Keratinocyte (primary cell): ENCODE data around the gene ITGB8. TPM values are rescaled to one million over a fixed set of nuclear protein-coding genes. Genes with fewer than 3 reads are reported as not detected.

ENCODE experiments used
- DNase-seq: peaks from one replicate; pipeline ENCODE4 v3.0.0-alpha.2; 2011; ENCODE audit warnings: low read depth, missing footprints, low spot score
- FAIRE-seq: peaks from 2 replicates; lab custom pipeline; 2011; peaks lifted over from hg19 to GRCh38; lab: Jason Lieb, UNC
- H2AFZ ChIP-seq: 2 replicates; pipeline ENCODE4 v1.6.0; 2012; ENCODE audit warnings: low read length, control low read depth, inconsistent platforms; ENCODE audit not compliant: control insufficient read depth
- H3K27ac ChIP-seq: 2 replicates; pipeline ENCODE4 v1.5.1; 2011; ENCODE audit warnings: low read length; ENCODE audit not compliant: control insufficient read depth, insufficient read depth
- H3K27me3 ChIP-seq: 3 replicates; pipeline ENCODE4 v1.6.0; 2011; ENCODE audit warnings: low read length; ENCODE audit not compliant: control insufficient read depth, insufficient read depth; ENCODE audit errors: extremely low read depth
- H3K36me3 ChIP-seq, 2 experiments: 2 replicates in 1 of 2; 3 replicates in 1 of 2; pipeline ENCODE4 v1.5.1; 2011; ENCODE audit warnings: low read length in 2 of 2, mild to moderate bottlenecking in 1 of 2; ENCODE audit not compliant: control insufficient read depth in 2 of 2, insufficient read depth in 2 of 2; ENCODE audit errors: extremely low read depth in 1 of 2
- H3K4me1 ChIP-seq: 3 replicates; pipeline ENCODE4 v1.5.1; 2011; ENCODE audit warnings: low read length; ENCODE audit not compliant: control insufficient read depth, insufficient read depth; ENCODE audit errors: extremely low read depth
- H3K4me2 ChIP-seq: 3 replicates; pipeline ENCODE4 v1.6.0; 2011; ENCODE audit warnings: low read depth, low read length; ENCODE audit not compliant: control insufficient read depth, insufficient read depth; ENCODE audit errors: extremely low read depth
- H3K4me3 ChIP-seq, 3 experiments: fragments of 200-600 bp in 1 of 3; sonication (generic) in 1 of 3; 2 replicates in 2 of 3; 3 replicates in 1 of 3; pipeline ENCODE4 v1.5.1; 2011 to 2016; ENCODE audit warnings: low read length in 3 of 3, mild to moderate bottlenecking in 3 of 3, control low read depth in 2 of 3, inconsistent platforms in 1 of 3, low read depth in 1 of 3, mixed read lengths in 1 of 3, mixed run types in 1 of 3, moderate library complexity in 1 of 3; ENCODE audit not compliant: control insufficient read depth in 2 of 3, insufficient read depth in 2 of 3; ENCODE audit errors: extremely low read depth in 1 of 3
- H3K79me2 ChIP-seq: 2 replicates; pipeline ENCODE4 v1.6.0; 2012; ENCODE audit warnings: low read length; ENCODE audit not compliant: control insufficient read depth, insufficient read depth
- H3K9ac ChIP-seq: 3 replicates; pipeline ENCODE4 v1.6.0; 2011; ENCODE audit warnings: low read length; ENCODE audit not compliant: control insufficient read depth, insufficient read depth; ENCODE audit errors: extremely low read depth
- H3K9me1 ChIP-seq: 3 replicates; pipeline ENCODE4 v1.6.0; 2011; ENCODE audit warnings: low read length; ENCODE audit not compliant: control insufficient read depth, insufficient read depth; ENCODE audit errors: extremely low read depth
- H3K9me3 ChIP-seq: 2 replicates; pipeline ENCODE4 v1.5.1; 2012; ENCODE audit warnings: low read depth, low read length; ENCODE audit not compliant: control insufficient read depth
- H4K20me1 ChIP-seq: 3 replicates; pipeline ENCODE4 v1.6.0; 2011; ENCODE audit warnings: low read length; ENCODE audit not compliant: control insufficient read depth, insufficient read depth; ENCODE audit errors: extremely low read depth
- EZH2 ChIP-seq: IDR thresholded peaks from one replicate; pipeline ENCODE4 v1.6.1; 2012; ENCODE audit warnings: inconsistent platforms, mild to moderate bottlenecking, low read length, moderate library complexity
- dilution Hi-C: fragments of 300-500 bp; cut with MboI; formaldehyde crosslinking; loops from one replicate; pipeline ENCODE4 v1.7.0; 2020; ENCODE audit warnings: low sequenced_read_pairs; ENCODE audit not compliant: extremely low pct_ligation_motif_present
- polyA plus RNA-seq, 5 experiments: library from polyadenylated mRNA; depleted of rRNA in 3 of 5; stranded (reverse) in 3 of 5; stranded (forward) in 1 of 5; unstranded in 1 of 5; fragments of >200 nt; gene quantifications; 1 replicate in 1 of 5; 2 replicates in 3 of 5; 3 replicates in 1 of 5; pipeline versions ENCODE4 v1.2.1 to v1.2.3, GENCODE V29; 2011 to 2012; ENCODE audit warnings: missing spikeins in 2 of 5, low read depth in 1 of 5, low replicate concordance in 1 of 5
- TF ChIP-seq, protein P1 (sequence below), 3 experiments: IDR thresholded peaks in 1 of 3; conservative IDR thresholded peaks in 1 of 3; optimal IDR thresholded peaks in 1 of 3; 2 replicates in 2 of 3; 3 replicates in 1 of 3; pipeline versions ENCODE3 to v1.5.1; 2011; ENCODE audit warnings: low read length in 3 of 3, mild to moderate bottlenecking in 3 of 3, moderate library complexity in 2 of 3, control low read depth in 1 of 3, inconsistent platforms in 1 of 3; ENCODE audit not compliant: insufficient read depth in 2 of 3; ENCODE audit errors: extremely low read depth in 1 of 3

Gene ITGB8
- polyA plus RNA-seq, 1 donor (not counting 4 experiments of a cell fraction or from before 2014, with no cell fraction given): 10.9 TPM

DNA sequence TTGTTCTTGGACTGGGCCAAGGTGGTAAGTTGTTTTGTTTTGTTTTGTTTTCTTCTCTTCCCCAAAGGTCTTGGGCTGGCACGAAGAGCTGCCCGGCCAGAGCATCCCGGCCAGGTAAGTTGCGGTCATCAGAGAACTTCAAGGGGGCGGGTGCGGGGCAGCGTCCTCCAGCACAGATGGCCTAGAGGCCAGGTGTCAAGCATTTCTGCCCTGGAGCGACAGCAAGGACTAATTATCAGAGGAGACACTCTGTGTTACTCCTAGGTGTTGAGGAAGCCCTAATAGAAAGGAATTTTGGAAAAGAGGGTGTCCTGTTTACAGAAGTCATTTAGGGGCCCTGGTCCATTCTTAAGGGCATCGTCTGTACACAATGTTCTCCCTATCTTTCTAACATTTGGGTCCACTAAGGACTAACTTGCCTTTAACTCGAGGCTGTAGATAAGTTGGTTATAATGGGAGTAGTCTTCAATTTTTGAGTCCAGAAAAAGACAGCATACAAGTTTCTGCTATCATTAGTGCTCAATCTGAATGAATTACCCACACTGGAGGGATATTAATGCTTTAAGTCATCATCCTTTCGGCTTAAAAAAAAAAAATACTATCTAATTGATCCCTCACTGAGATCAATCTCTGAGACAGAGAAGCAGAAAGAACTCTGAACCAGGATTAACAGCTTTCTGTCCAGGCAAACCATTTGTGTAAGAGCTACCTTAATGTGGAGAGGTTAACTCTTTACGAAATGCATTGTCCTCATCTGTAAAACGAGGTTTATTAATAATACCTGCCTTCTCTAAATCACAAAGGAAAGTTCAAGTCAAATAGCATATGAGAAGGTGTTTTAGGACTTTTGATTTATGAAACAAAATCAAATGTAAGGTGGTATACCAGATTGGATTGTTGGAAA lies 1.5 kb downstream of the ITGB8 start:
- Histone ChIP-seq H3K27me3 (no peaks in the 10 kb centered on the region), H3K27ac (peak overlapping the region; percentile 98), H3K36me3 (peaks cover 0 to 2% of the 10 kb centered on the region in 2 experiments), H4K20me1 (no peaks in the 10 kb centered on the region), H3K4me2 (peak overlapping the region; percentile 99), H2AFZ (peak overlapping the region; percentile 65), H3K9me3 (no peaks in the 10 kb centered on the region), H3K9me1 (no peaks in the 10 kb centered on the region), H3K9ac (peak overlapping the region; percentile 96), H3K4me1 (peaks cover 19% of the 10 kb centered on the region), H3K4me3 (peak overlapping the region; percentile 60 to 94 (median 92)), H3K79me2 (peaks cover 50% of the 10 kb centered on the region)
- DNase-seq (no peak), FAIRE-seq (peak; percentile 20)
- dilution Hi-C loops: no loop called here
- TF ChIP-seq, protein P1, sequence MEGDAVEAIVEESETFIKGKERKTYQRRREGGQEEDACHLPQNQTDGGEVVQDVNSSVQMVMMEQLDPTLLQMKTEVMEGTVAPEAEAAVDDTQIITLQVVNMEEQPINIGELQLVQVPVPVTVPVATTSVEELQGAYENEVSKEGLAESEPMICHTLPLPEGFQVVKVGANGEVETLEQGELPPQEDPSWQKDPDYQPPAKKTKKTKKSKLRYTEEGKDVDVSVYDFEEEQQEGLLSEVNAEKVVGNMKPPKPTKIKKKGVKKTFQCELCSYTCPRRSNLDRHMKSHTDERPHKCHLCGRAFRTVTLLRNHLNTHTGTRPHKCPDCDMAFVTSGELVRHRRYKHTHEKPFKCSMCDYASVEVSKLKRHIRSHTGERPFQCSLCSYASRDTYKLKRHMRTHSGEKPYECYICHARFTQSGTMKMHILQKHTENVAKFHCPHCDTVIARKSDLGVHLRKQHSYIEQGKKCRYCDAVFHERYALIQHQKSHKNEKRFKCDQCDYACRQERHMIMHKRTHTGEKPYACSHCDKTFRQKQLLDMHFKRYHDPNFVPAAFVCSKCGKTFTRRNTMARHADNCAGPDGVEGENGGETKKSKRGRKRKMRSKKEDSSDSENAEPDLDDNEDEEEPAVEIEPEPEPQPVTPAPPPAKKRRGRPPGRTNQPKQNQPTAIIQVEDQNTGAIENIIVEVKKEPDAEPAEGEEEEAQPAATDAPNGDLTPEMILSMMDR (optimal IDR thresholded peaks at IDR 0.05 in 1 of 3, IDR thresholded peaks at IDR 0.05 in 1 of 3, conservative IDR thresholded peaks at IDR 0.05 in 1 of 3; ENCODE audit: extremely low read depth in 1 of 3, insufficient read depth in 2 of 3, low read length in 3 of 3): no peak
- no peak for TF ChIP-seq EZH2

DNA sequence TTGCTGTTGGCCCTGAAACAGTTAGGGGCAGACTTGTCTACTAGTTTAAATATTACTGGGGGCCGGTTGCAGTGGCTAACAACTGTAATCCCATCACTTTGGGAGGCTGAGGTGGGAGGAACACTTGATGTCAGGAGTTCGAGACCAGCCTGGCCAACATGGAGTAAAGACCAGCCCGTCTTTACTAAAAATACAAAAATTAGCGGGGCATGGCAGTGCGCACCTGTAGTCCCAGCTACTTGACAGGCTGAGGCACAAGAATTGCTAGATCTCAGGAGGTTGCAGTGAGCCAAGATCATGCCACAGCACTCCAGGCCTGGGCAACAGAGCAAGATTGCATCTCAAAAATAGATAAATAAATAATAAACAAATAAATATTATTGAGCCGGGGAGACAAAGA lies 7.6 kb downstream of the ITGB8 start:
- Histone ChIP-seq H3K9ac (no peak overlapping the region), H3K36me3 (peaks cover 0 to 2% of the 10 kb centered on the region in 2 experiments), H3K4me3 (no peak overlapping the region), H2AFZ (no peak overlapping the region), H3K27ac (no peak overlapping the region), H4K20me1 (no peaks in the 10 kb centered on the region), H3K9me3 (no peaks in the 10 kb centered on the region), H3K79me2 (peaks cover 41% of the 10 kb centered on the region), H3K4me1 (peaks cover 40% of the 10 kb centered on the region), H3K4me2 (no peak overlapping the region), H3K9me1 (no peaks in the 10 kb centered on the region), H3K27me3 (no peaks in the 10 kb centered on the region)
- no peak for DNase-seq
- dilution Hi-C loops: no loop called here
- TF ChIP-seq, protein P1 (optimal IDR thresholded peaks at IDR 0.05 in 1 of 3, IDR thresholded peaks at IDR 0.05 in 1 of 3, conservative IDR thresholded peaks at IDR 0.05 in 1 of 3; ENCODE audit: extremely low read depth in 1 of 3, insufficient read depth in 2 of 3, low read length in 3 of 3): no peak
- TF ChIP-seq EZH2: no peak
- FAIRE-seq: no peak
